ENCODE measurements around the gene LARP7. TPM values are rescaled to one million over a fixed set of nuclear protein-coding genes. Genes with fewer than 3 reads are reported as not detected.

LARP7 gene
- total RNA-seq = 57.4 and 62.2 TPM in 2 replicates
- total RNA-seq (2013) = 70.6 TPM
- 27.4 and 30.5 TPM in 2 replicates for polyA plus RNA-seq
- 8.4 and 9.1 TPM in 2 replicates for polyA minus RNA-seq

DNA sequence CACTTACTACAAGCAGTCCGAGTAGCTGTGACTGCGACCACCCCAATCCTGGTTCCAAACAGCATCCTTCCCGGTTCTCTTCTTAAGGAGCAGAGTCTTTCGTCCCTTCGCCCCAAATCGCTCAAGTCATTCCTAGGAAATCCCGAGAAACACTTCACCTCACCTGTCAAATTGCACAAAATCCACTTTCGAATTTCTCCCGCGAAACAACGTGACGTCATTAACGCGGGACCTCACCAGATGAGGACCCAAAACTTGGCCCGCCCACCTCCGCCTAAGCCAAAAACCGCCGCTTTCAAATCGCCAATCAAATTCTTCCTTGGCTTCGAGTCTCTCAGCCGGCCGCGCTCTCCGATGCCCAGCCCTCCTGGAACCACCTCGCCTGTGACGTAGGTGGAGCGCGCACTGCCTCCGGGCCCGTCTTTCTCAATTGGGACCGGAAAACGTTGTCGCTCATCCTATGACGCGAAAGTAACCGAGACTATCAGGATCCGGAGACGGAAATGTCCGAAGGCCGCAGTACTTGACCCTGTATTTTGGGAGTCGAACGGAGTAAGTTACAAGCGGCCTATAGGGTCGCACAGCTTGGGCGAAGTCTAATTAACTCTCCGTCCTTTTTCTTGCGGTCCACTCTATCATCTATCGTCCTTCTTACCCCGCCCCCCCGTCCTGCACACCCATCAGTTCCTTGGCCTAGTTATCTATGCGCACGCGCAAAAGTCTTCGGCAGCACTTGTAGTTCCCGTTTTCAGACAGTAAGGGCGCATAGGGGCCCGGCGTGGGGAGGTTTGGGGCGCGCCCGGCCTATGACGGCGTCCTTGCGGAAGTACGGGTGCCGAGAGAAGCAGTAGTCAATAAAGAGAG, at the start of gene LARP7, which contains the start of gene ZGRF1:
Gene LARP7, plus strand, starts transcription at position 456 of the 864 bp plus-strand sequence. CDS start 7,527 bp downstream, outside the sequence.
Gene ZGRF1, minus strand, starts transcription at position 222 of the 864 bp plus-strand sequence. CDS start 3,733 bp downstream, outside the sequence.
- Mint-ChIP-seq H3K9me3 (ENCODE audit: insufficient read depth) (no peaks in the 10 kb centered on the region), H3K4me3 (no peak within 1 kb of the TSS), H3K4me1 (peaks cover 22% of the 10 kb centered on the region), H3K27me3 (no peaks in the 10 kb centered on the region), H3K27ac (no peak within 1 kb of the TSS)
- H4K20me1 ChIP-seq (ENCODE audit: control insufficient read depth, insufficient read depth, low read length, poor library complexity, severe bottlenecking) = peaks cover 5% of the 10 kb centered on the region
- peak; percentile 99 for DNase-seq
- no peaks in the 10 kb centered on the region for H3K9me3 ChIP-seq (ENCODE audit: control extremely low read depth in 1 of 3, control insufficient read depth in 2 of 3, insufficient read depth in 1 of 3, low read length in 2 of 3)
- peak within 1 kb of the TSS; percentile 97 for H2AFZ ChIP-seq (ENCODE audit: insufficient read depth, low read depth, low read length, poor library complexity, severe bottlenecking)
- no peaks in the 10 kb centered on the region for H3K27me3 ChIP-seq (replicated peaks in 1 of 4; ENCODE audit: control extremely low read depth in 1 of 4, control insufficient read depth in 3 of 4, insufficient read depth in 4 of 4, low read length in 3 of 4)
- intact Hi-C loops (cut with micrococcal nuclease) = loop anchor here (2.0 kb wide), 3 partner anchors 112 to 492 kb away; partner anchors contain the start of genes FAM241A and TIFA
- ChIA-PET CTCF (interaction anchor here (1.1 to 5.4 kb wide), 2 partner anchors 128 to 537 kb away, joined by 3 to 78 read pairs; no protein-coding TSS in a partner anchor), POLR2A (interaction anchor here (0.7 kb wide), 2 partner anchors 68 to 85 kb away, joined by 3 to 4 read pairs; no protein-coding TSS in a partner anchor)
- H3K4me3 ChIP-seq (ENCODE audit: control extremely low read depth in 1 of 5, extremely low read depth in 1 of 5, insufficient read depth in 1 of 5, low read depth in 2 of 5, low read length in 4 of 5) = peak within 1 kb of the TSS; percentile 54 to 94 (median 74)
- H3K9ac ChIP-seq (ENCODE audit: low read length) = peak within 1 kb of the TSS; percentile 86
- under 1% methylated on average over 63 of the region's 66 CpGs for WGBS (ENCODE audit: insufficient coverage)
- peak within 1 kb of the TSS; percentile 84 to 97 for H3K27ac ChIP-seq (ENCODE audit: low read length in 2 of 2)
- TF ChIP-seq, protein P1, sequence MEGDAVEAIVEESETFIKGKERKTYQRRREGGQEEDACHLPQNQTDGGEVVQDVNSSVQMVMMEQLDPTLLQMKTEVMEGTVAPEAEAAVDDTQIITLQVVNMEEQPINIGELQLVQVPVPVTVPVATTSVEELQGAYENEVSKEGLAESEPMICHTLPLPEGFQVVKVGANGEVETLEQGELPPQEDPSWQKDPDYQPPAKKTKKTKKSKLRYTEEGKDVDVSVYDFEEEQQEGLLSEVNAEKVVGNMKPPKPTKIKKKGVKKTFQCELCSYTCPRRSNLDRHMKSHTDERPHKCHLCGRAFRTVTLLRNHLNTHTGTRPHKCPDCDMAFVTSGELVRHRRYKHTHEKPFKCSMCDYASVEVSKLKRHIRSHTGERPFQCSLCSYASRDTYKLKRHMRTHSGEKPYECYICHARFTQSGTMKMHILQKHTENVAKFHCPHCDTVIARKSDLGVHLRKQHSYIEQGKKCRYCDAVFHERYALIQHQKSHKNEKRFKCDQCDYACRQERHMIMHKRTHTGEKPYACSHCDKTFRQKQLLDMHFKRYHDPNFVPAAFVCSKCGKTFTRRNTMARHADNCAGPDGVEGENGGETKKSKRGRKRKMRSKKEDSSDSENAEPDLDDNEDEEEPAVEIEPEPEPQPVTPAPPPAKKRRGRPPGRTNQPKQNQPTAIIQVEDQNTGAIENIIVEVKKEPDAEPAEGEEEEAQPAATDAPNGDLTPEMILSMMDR (IDR thresholded peaks at IDR 0.05) = peak; percentile 92
- no peak for TF ChIP-seq EZH2 (IDR thresholded peaks at IDR 0.05; ENCODE audit: borderline replicate concordance, insufficient read depth, low read depth, low read length, poor library complexity, severe bottlenecking)
- H3K4me2 ChIP-seq (replicated peaks; ENCODE audit: low read depth, low read length, poor library complexity, severe bottlenecking) = peak within 1 kb of the TSS; percentile 89
- H3K79me2 ChIP-seq (ENCODE audit: control insufficient read depth, insufficient read depth, low read length) = peaks cover 49% of the 10 kb centered on the region
- peak; percentile 86 for ATAC-seq (ENCODE audit: low read depth)
- peaks cover 0 to 7% of the 10 kb centered on the region in 2 experiments for H3K36me3 ChIP-seq (replicated peaks in 1 of 2; ENCODE audit: control extremely low read depth in 1 of 2, control insufficient read depth in 1 of 2, extremely low read depth in 1 of 2, insufficient read depth in 2 of 2, low read length in 1 of 2)
- H3K4me1 ChIP-seq (ENCODE audit: control insufficient read depth in 2 of 2, insufficient read depth in 2 of 2, low read length in 2 of 2) = peaks cover 13 to 19% of the 10 kb centered on the region in 2 donors

Measured in B cell (primary cell).